Stimulated activated CD4-positive, alpha-beta T cell treated with anti-CD3 and anti-CD28 coated beads, Interleukin-15, amount 100 ng/mL, for 1 hour (primary cell): ENCODE measurements around the gene SEC23IP.
"Not testable (repeated sequence)": the region's sequence is repeated elsewhere in the genome, so short reads cannot be mapped to it uniquely, and the experiment has no call there.

ENCODE experiments used
- DNase-seq, 2 donors: peaks; one replicate each; pipeline ENCODE4 v3.0.0-alpha.2; 2020; ENCODE audit warnings: low read depth in 1 of 2, low spot score in 1 of 2

Gene SEC23IP

GRCh38 chr10:119892188-119893065 is at the start of gene SEC23IP:
TSS of gene SEC23IP (plus strand) at chr10:119892730. CDS start at chr10:119892783, 53 bp downstream.
- peak; percentile 74 to 83 for DNase-seq

GRCh38 chr10:119845656-119846055 is 46.9 kb upstream of the SEC23IP start:
- DNase-seq, result no peak

DNA sequence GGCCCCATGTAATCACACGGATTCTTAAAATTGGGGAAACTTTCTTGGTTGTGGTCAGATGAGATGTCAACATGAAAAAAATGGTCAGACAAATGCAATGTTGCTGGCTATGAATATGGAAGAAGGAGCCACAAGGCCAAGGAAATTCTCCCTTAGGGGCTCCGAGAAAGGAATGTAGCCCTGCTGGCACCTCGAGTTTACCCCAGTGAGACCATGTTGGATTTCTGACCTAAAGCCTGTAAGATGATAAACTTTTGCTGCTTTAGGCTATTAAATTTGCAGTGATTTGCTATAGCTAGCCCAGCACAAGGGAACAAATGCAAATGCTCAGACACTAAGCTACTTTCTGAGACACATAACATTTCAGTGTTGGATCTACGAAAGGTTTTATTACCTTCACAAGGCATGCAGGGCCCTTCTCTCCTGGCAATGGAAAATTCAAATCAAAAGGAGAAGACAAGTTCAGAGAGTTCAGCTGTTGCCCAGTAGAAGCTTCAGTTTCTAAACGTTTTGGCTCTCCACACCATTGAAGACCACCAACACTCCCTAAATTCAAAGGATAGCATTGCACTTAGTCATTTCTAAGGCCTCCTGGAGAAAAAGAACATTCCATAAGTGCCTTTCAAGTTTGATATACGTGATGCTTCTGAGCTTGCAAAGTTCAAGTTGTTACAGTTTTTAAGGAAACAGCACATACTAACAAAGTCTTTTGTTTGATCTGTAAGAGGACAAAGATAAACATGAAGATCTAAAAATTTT is 43.3 kb upstream of the SEC23IP start:
- no peak for DNase-seq

DNA sequence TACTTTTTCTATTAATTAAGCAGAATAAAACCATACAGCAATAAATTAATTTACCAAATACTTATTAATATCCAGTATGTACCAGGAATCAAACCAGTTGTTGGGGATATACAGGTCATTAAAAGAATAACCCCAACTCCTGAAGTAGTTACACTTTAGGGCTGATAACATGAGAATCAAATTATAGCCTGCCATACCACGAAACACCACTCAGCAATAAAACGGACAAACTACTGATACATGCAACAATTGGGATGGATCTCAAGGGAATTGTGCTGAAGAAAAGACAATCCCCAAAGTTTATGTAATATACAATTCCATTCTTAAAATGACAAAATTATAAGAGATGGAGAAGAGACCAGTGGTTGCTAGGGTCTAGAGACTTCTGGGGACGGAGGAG is 42.6 kb upstream of the SEC23IP start:
- no peak for DNase-seq

DNA sequence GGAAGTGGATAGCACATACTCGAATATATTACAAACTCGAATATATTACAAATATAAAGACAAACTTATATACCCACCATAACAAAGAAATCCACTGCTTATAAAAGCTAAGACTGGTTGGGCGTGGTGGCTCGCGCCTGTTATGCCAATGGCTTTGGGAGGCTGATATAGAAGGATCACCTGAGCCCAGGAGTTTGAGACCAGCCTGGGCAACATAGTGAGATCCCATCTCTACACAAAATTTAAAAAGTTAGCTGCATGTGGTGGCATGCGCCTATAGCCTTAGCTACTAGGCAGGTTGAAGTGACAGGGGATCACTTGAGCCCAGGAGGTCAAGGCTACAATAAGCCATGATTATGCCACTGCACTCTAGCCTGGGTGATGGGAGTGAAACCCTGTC is 40.3 kb upstream of the SEC23IP start:
- DNase-seq, result no peak

GRCh38 chr10:119852822-119853221 is 39.7 kb upstream of the SEC23IP start:
- no peak for DNase-seq

GRCh38 chr10:119853574-119853973 is 39.0 kb upstream of the SEC23IP start:
- no peak for DNase-seq

- no peak for DNase-seq
Measured at GRCh38 chr10:119858063-119858462, 34.5 kb upstream of the SEC23IP start.

DNA sequence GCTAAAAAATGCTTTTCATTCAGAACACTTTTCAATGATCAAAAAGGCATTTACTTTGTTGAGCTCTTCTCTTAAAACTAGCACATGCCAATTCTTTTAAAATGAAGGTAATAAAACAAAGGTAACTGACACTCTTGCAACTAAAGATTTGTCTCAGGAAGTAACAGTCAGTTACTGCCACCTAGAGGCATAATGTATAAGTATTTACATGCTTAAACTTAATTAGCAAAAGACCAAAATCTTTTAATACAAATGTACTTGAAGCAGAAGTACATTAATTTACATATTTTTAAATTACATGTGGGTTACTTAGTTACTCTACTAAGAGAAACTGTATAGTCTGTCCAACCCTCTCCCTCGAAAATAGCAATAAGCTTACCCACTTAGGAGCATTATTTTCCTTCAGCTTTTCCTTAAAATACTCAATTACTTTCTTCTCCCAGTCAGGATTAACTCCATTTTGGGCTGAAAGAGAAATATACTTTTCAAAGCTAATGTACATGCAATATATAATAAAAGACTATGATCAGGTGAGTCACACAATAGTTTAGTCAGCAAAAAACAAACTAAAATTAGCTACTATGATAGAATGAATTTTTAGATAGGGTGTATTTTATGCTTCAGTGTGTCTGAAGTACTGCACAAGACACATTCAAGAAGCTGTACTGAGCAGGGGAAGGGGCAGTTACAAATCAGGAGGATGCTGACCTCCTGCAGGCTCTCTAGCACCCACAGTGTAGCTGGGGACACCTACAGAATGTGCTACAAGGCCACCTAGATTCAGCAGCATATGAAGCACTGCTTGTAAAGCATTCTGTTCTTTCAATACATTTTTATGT is 32.9 kb upstream of the SEC23IP start:
- no peak for DNase-seq

- no peak for DNase-seq
Measured at GRCh38 chr10:119860866-119861607, 31.5 kb upstream of the SEC23IP start.

GRCh38 chr10:119862524-119862923 is 30.0 kb upstream of the SEC23IP start:
- DNase-seq, result no peak

DNA sequence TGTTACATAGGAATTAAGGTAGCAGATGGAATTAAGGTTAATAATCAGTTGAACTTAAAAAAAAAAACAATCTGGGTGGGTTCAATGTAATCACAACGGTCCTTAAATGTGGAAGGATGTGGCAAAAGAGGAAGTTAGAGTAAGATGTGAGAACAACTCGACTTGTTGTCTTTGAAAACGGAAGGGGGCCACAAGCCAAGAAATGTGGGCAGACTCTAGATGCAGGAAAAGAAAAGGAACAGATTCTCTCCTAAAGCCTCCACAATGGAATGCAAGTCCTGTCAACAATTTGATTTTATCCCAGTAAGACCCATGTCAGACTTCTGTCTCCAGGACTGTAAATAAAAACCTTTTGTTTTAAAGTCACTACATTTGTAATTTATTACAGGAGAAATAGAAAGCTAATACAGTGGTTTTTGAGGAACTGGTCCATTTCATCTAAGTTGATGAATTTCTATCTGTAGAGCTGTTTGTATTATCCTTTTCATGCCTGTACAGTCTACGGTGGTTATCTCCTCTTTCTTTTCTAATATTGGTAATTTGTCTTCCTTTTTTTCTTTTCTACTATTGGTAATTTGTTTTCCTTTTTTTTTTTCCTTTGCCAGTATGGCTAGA is 28.5 kb upstream of the SEC23IP start:
- no peak for DNase-seq

DNA sequence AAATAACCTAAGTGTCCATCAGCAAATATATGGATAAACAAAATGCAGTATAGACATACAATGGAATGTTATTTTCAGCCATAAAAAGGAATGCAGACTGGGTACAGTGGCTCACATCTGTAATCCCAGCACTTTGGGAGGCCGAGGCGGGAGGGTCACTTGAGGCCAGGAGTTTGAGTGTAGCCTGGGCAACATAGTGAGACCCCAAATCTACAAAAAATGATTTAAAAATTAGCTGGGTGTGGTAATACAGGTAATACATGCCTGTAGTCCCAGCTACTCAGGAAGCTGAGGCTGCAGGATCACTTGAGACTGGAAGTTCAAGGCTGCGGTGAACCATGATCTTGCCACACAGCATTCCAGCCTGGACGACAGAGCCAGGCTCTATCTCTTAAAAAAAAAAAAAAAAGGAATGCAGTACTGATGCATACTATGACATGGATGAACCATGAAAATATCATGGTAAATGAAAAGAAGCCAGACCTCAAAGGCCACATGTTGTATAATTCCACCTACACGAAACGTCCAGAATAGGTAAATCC is 26.8 kb upstream of the SEC23IP start:
- DNase-seq, result no peak

GRCh38 chr10:119867317-119867716 is 25.2 kb upstream of the SEC23IP start:
- DNase-seq, result no peak

GRCh38 chr10:119869398-119869797 is 23.1 kb upstream of the SEC23IP start:
- DNase-seq, result not testable (repeated sequence)

- DNase-seq, result peak; percentile 18 to 38
Measured at GRCh38 chr10:119871881-119872609, 20.5 kb upstream of the SEC23IP start.

DNA sequence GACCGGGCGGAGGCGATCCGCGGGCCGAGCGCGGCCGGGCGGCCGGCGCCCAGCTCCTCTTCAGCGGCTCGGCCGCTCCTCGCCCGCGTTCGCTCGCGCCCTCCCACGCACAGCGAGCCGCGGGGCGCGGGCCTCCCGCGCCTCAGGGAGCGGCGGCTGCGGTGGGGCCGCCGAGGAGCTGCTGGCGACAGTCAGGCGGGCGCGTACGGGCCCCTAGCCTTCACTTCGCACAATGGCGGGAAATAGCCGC is 20.0 kb upstream of the SEC23IP start, which contains the start of gene MCMBP:
Gene MCMBP, minus strand, starts transcription at position 234 of the 250 bp plus-strand sequence. CDS start 259 bp downstream, outside the sequence.
- DNase-seq, result no peak

DNA sequence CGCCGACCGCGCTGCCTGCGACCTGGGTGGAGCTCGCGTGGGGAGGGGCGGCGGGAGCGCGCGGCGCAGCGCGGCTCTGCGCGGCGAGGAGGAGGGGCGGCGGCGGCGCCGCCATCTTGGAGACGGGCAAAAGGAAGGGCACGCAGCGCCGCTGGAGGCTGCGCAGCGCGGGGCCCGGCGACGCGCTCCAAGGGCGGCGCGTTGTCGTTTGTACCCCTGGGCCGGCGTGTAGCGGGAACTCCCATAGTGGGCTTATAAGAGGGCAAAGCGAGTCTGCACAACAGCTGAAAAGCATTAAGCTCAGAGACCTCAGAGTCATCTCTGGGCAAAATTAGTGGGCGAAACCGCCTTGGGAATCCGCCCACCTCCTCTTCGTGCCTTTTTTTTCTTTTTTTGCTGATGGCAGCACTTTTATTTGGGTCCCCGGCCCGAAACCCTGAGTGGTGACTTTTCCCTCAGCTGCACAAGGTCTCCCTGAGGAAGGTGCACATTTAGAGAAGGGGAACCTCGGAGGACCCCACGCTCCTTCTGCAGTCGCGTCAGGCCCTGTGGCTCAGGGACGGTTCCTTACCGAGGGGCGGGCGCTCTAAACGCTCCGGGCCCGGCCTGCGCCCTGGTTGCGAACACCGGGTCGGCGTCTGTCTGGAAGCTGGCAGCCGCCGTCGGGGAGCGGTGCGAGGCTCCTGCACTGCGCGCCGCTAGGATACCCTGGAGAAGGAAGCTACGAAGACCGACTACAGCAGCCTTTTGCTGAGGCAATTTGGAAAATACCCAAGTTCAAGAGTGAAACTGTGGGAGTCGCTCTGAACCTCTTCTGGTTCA is 19.5 kb upstream of the SEC23IP start:
- DNase-seq, result peak; percentile 79 to 84

DNA sequence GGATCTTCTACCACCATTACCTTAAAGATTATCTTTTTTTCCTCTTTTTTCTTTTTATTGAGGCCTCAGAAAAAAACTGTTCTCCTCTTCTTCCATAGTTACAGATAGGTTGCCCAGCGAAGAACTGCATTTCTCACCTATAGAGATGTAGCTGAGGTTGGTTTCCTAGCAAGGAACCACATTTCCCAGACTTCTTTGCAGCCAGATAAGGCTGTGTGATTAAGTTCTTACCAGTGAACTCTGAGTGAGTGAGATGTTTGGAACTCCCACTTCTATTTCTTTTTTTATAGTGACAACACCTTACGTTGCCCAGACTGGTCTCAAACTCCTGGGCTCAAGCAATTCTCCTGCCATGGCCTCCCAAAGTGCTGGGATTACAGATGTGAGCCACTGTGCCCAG is 14.0 kb upstream of the SEC23IP start:
- DNase-seq, result no peak
